Tibial artery (tissue), 4 donors: ENCODE measurements around the gene SH3BP2.
A peak's percentile ranks its signal among the peaks of the same experiment; 100 is the strongest.

Source experiments
- DNase-seq, 2 donors: peaks; one replicate each; pipeline ENCODE4 v3.0.0-alpha.2; 2019
- H3K27ac ChIP-seq, 2 donors: fragments of 200-600 bp; sonication (generic) in 1 of 2; 1 replicate in 1 of 2; 2 replicates in 1 of 2; pipeline ENCODE4 v1.5.1; 2018 to 2019; ENCODE audit warnings: mild to moderate bottlenecking in 1 of 2
- H3K27me3 ChIP-seq, 2 donors: fragments of 200-600 bp; sonication (generic) in 1 of 2; one replicate each; pipeline versions ENCODE4 v1.5.1 to v1.6.0; 2016 to 2019
- H3K36me3 ChIP-seq, 3 donors: fragments of 200-600 bp; sonication (generic) in 2 of 3; one replicate each; pipeline ENCODE4 v1.5.1; 2016 to 2019; ENCODE audit warnings: mild to moderate bottlenecking in 2 of 3
- H3K4me1 ChIP-seq, 4 donors: fragments of 200-600 bp; sonication (generic) in 2 of 4; 1 replicate in 3 of 4; 2 replicates in 1 of 4; pipeline ENCODE4 v1.5.1; 2016 to 2019
- H3K4me3 ChIP-seq, 2 donors: fragments of 200-600 bp; sonication (generic) in 1 of 2; 1 replicate in 1 of 2; 2 replicates in 1 of 2; pipeline ENCODE4 v1.5.1; 2018 to 2019; ENCODE audit warnings: mild to moderate bottlenecking in 2 of 2
- H3K9me3 ChIP-seq, 3 donors: fragments of 200-600 bp; sonication (generic) in 1 of 3; one replicate each; pipeline ENCODE4 v1.5.1; 2016 to 2019
- CTCF ChIP-seq, 2 experiments: fragments of 200-600 bp in 1 of 2; fragments of 450-650 bp in 1 of 2; IDR thresholded peaks; one replicate each; pipeline ENCODE4 v1.5.1; 2017 to 2019; ENCODE audit warnings: antibody characterized with exemption in 2 of 2, mild to moderate bottlenecking in 1 of 2, moderate library complexity in 1 of 2
- intact Hi-C: fragments of 100-400 bp; cut with DNase I; formaldehyde crosslinking; loops from one replicate; pipeline ENCODE4 v1.15.0; 2023; ENCODE audit warnings: low total_unique reads

SH3BP2 gene

GRCh38 chr4:2797545-2798305 is 4.8 kb downstream of the SH3BP2 start:
- DNase-seq: peak; percentile 19 to 65

GRCh38 chr4:2798399-2799223 is 5.7 kb downstream of the SH3BP2 start:
- Histone ChIP-seq H3K36me3 (no peaks in the 10 kb centered on the region), H3K4me1 (peaks cover 0 to 91% (median 56%) of the 10 kb centered on the region in 4 donors), H3K9me3 (no peaks in the 10 kb centered on the region), H3K27ac (peak overlapping the region; percentile 19 to 26), H3K27me3 (no peaks in the 10 kb centered on the region), H3K4me3 (peak overlapping the region in 1 of 2 donors; percentile 28)
- intact Hi-C loops: no loop called here
- DNase-seq: peak; percentile 74 to 81
- TF ChIP-seq CTCF (IDR thresholded peaks at IDR 0.05): no peak

More at GRCh38 chr4:2797545-2798305, 4.8 kb downstream of the SH3BP2 start:
- intact Hi-C loops: no loop called here
- no peak for TF ChIP-seq CTCF (IDR thresholded peaks at IDR 0.05)
- Histone ChIP-seq H3K36me3 (no peaks in the 10 kb centered on the region), H3K4me1 (peaks cover 0 to 91% (median 62%) of the 10 kb centered on the region in 4 donors), H3K27me3 (no peaks in the 10 kb centered on the region), H3K9me3 (no peaks in the 10 kb centered on the region), H3K4me3 (no peak overlapping the region), H3K27ac (peak overlapping the region; percentile 26 to 51)

- peak; percentile 25 to 68 for DNase-seq
- TF ChIP-seq CTCF (IDR thresholded peaks at IDR 0.05): no peak
- Histone ChIP-seq H3K27ac (peak overlapping the region; percentile 28 to 41), H3K4me1 (peaks cover 0 to 91% (median 49%) of the 10 kb centered on the region in 4 donors), H3K4me3 (peak overlapping the region in 1 of 2 donors; percentile 28), H3K36me3 (no peaks in the 10 kb centered on the region), H3K27me3 (no peaks in the 10 kb centered on the region), H3K9me3 (no peaks in the 10 kb centered on the region)
- intact Hi-C loops: no loop called here
These were observed 6.5 kb downstream of the SH3BP2 start for GRCh38 chr4:2799224-2799911.

GRCh38 chr4:2799971-2800690 is 7.2 kb downstream of the SH3BP2 start:
- peaks cover 0 to 91% (median 43%) of the 10 kb centered on the region in 4 donors for H3K4me1 ChIP-seq
- TF ChIP-seq CTCF (IDR thresholded peaks at IDR 0.05): no peak
- peak; percentile 24 to 66 for DNase-seq
- H3K27me3 ChIP-seq: no peaks in the 10 kb centered on the region
- H3K4me3 ChIP-seq: peak overlapping the region; percentile 16 to 28
- H3K27ac ChIP-seq: peak overlapping the region; percentile 38 to 41
- no peaks in the 10 kb centered on the region for H3K36me3 ChIP-seq
- no peaks in the 10 kb centered on the region for H3K9me3 ChIP-seq
- intact Hi-C loops: no loop called here
